T-helper 2 cell treated with Interferon-gamma antibody and Interleukin-4, amounts not matched to agents 100 ng/mL and 5 ng/mL, for 36 hours (primary cell): ENCODE data around the gene DHRS9. TPM values are rescaled to one million over a fixed set of nuclear protein-coding genes. Genes with fewer than 3 reads are reported as not detected.

Experiments used
- intact Hi-C: fragments of 100-400 bp; cut with micrococcal nuclease; formaldehyde crosslinking; loops from one replicate; pipeline ENCODE4 v1.15.1; 2023
- total RNA-seq: library from RNA; stranded (reverse); gene quantifications from 2 replicates; pipeline ENCODE4 v1.2.3, GENCODE V29; 2022

The DHRS9 gene
- total RNA-seq, 1 donor from 2014 or later, result 0.11 TPM

- intact Hi-C loops, result no loop called here
Observed at GRCh38 chr2:169065864-169066517, 3.4 kb upstream of the DHRS9 start.

GRCh38 chr2:169066897-169067296 lies 2.5 kb upstream of the DHRS9 start:
- intact Hi-C loops, result no loop called here

- intact Hi-C loops, result loop anchor here (5.0 kb wide), 1 partner anchor 37 kb away; no protein-coding TSS in a partner anchor
Observed at GRCh38 chr2:169069833-169070232, 470 bp downstream of the DHRS9 start.

GRCh38 chr2:169071455-169071854 lies 2.1 kb downstream of the DHRS9 start:
- intact Hi-C loops, result loop anchor here (5.0 kb wide), 1 partner anchor 36 kb away; no protein-coding TSS in a partner anchor

GRCh38 chr2:169072163-169072925 lies 3.0 kb downstream of the DHRS9 start:
- intact Hi-C loops, result loop anchor here (5.0 kb wide), 1 partner anchor 35 kb away; no protein-coding TSS in a partner anchor

- intact Hi-C loops, result loop anchor here (5.0 kb wide), 1 partner anchor 34 kb away; no protein-coding TSS in a partner anchor
Observed at GRCh38 chr2:169073211-169073962, 4.0 kb downstream of the DHRS9 start.

- intact Hi-C loops, result loop anchor here (5.0 kb wide), 1 partner anchor 33 kb away; no protein-coding TSS in a partner anchor
Observed at GRCh38 chr2:169073963-169074751, 4.8 kb downstream of the DHRS9 start.

- intact Hi-C loops, result no loop called here
Observed at GRCh38 chr2:169077674-169078240, 8.4 kb downstream of the DHRS9 start.

- intact Hi-C loops, result no loop called here
Observed at GRCh38 chr2:169080250-169081069, 11.1 kb downstream of the DHRS9 start.

- intact Hi-C loops, result no loop called here
Observed at GRCh38 chr2:169081551-169081950, 12.2 kb downstream of the DHRS9 start.

GRCh38 chr2:169082995-169083394 lies 13.6 kb downstream of the DHRS9 start:
- intact Hi-C loops, result no loop called here

- intact Hi-C loops, result no loop called here
Observed at GRCh38 chr2:169086893-169087467, 17.6 kb downstream of the DHRS9 start.

- intact Hi-C loops, result no loop called here
Observed at GRCh38 chr2:169087757-169088379, 18.5 kb downstream of the DHRS9 start.

- intact Hi-C loops, result no loop called here
Observed at GRCh38 chr2:169089182-169089581, 19.8 kb downstream of the DHRS9 start.

GRCh38 chr2:169090133-169090820 lies 20.9 kb downstream of the DHRS9 start:
- intact Hi-C loops, result no loop called here

GRCh38 chr2:169091256-169091655 lies 21.9 kb downstream of the DHRS9 start:
- intact Hi-C loops, result no loop called here

GRCh38 chr2:169091761-169092519 lies 22.6 kb downstream of the DHRS9 start:
- intact Hi-C loops, result no loop called here

GRCh38 chr2:169093535-169093934 lies 24.2 kb downstream of the DHRS9 start:
- intact Hi-C loops, result no loop called here
